GM23248 (cell line): ENCODE results near the gene NAA16. TPM values are rescaled to one million over a fixed set of nuclear protein-coding genes. Genes with fewer than 3 reads are reported as not detected.

Experiments
- DNase-seq: peaks from one replicate; pipeline ENCODE4 v3.0.0-alpha.2; 2015
- H2AFZ ChIP-seq: fragments of 200-600 bp; sonication (generic); 2 replicates; pipeline ENCODE4 v1.6.1; 2016; ENCODE audit warnings: antibody characterized with exemption
- H3F3A ChIP-seq: fragments of 200-600 bp; sonication (generic); 2 replicates; pipeline ENCODE4 v1.6.1; 2016; ENCODE audit warnings: mild to moderate bottlenecking, antibody characterized with exemption, mixed run types; ENCODE audit not compliant: insufficient read depth
- H3K27ac ChIP-seq: fragments of 200-600 bp; sonication (generic); 2 replicates; pipeline ENCODE4 v1.5.1; 2016; ENCODE audit warnings: mild to moderate bottlenecking
- H3K27me3 ChIP-seq: fragments of 200-600 bp; sonication (generic); replicated peaks from 2 replicates; pipeline ENCODE4 v1.6.1; 2016; ENCODE audit warnings: mild to moderate bottlenecking; ENCODE audit not compliant: insufficient read depth
- H3K36me3 ChIP-seq: fragments of 200-600 bp; sonication (generic); 2 replicates; pipeline ENCODE4 v1.6.1; 2016; ENCODE audit warnings: low read depth, mild to moderate bottlenecking
- H3K4me1 ChIP-seq: fragments of 200-600 bp; sonication (generic); 2 replicates; pipeline ENCODE4 v1.6.1; 2016; ENCODE audit warnings: mild to moderate bottlenecking; ENCODE audit not compliant: insufficient read depth
- H3K4me2 ChIP-seq: fragments of 200-600 bp; sonication (generic); one replicate; pipeline ENCODE4 v1.6.1; 2016; ENCODE audit warnings: mild to moderate bottlenecking; ENCODE audit not compliant: unreplicated experiment
- H3K4me3 ChIP-seq: fragments of 200-600 bp; sonication (generic); 2 replicates; pipeline ENCODE4 v1.5.1; 2016; ENCODE audit warnings: mild to moderate bottlenecking
- H3K79me2 ChIP-seq: fragments of 200-600 bp; sonication (generic); 2 replicates; pipeline ENCODE4 v1.6.1; 2016; ENCODE audit warnings: mild to moderate bottlenecking; ENCODE audit not compliant: insufficient read depth
- H3K9ac ChIP-seq: fragments of 200-600 bp; sonication (generic); 2 replicates; pipeline ENCODE4 v1.6.1; 2016; ENCODE audit warnings: mild to moderate bottlenecking
- H3K9me2 ChIP-seq: fragments of 200-600 bp; sonication (generic); 2 replicates; pipeline ENCODE4 v1.6.1; 2016; ENCODE audit warnings: mixed run types, mild to moderate bottlenecking, moderate library complexity; ENCODE audit not compliant: insufficient read depth
- H3K9me3 ChIP-seq: fragments of 200-600 bp; sonication (generic); one replicate; pipeline ENCODE4 v1.6.1; 2017; ENCODE audit warnings: low read depth
- H4K20me1 ChIP-seq: fragments of 200-600 bp; sonication (generic); 2 replicates; pipeline ENCODE4 v1.6.0; 2016; ENCODE audit not compliant: insufficient read depth
- EZH2 ChIP-seq: fragments of 200-600 bp; sonication (generic); IDR thresholded peaks from 2 replicates; pipeline ENCODE4 v1.6.1; 2018; ENCODE audit warnings: antibody characterized with exemption, mild to moderate bottlenecking; ENCODE audit not compliant: insufficient read depth, poor library complexity, severe bottlenecking
- EZH2phosphoT487 ChIP-seq: fragments of 200-600 bp; sonication (generic); IDR thresholded peaks from 2 replicates; pipeline ENCODE4 v1.6.1; 2018; ENCODE audit warnings: antibody characterized with exemption, moderate library complexity, mild to moderate bottlenecking, low read depth; ENCODE audit not compliant: insufficient read depth
- WGBS, 2 experiments: methylation state at CpG; one replicate each; pipeline ENCODE4 v1.1.6; 2015 to 2017; ENCODE audit warnings: low lambda C conversion rate in 2 of 2, low coverage in 1 of 2; ENCODE audit errors: missing lambda C conversion rate in 2 of 2; 5-methylcytosine and 5-hydroxymethylcytosine counted together
- in situ Hi-C: fragments of 300-500 bp; cut with MboI; formaldehyde crosslinking; loops from 2 replicates; pipeline ENCODE4 v1.15.0; 2020
- polyA plus RNA-seq: library from polyadenylated mRNA; unstranded; fragments of >200 nt; fragmentation: Nextera tagmentation; extraction: Ambion mirVana; gene quantifications from 2 replicates; pipeline ENCODE4 v1.2.1, GENCODE V29; 2016
- total RNA-seq: library from RNA; depleted of rRNA; stranded (reverse); fragments of >200 nt; shearing (Covaris generic); gene quantifications from 2 replicates; pipeline ENCODE4 v1.2.3, GENCODE V29; 2014

The NAA16 gene
- total and polyA plus RNA-seq, 2 experiments from 2014 or later = 7.6 to 9.5 TPM

DNA sequence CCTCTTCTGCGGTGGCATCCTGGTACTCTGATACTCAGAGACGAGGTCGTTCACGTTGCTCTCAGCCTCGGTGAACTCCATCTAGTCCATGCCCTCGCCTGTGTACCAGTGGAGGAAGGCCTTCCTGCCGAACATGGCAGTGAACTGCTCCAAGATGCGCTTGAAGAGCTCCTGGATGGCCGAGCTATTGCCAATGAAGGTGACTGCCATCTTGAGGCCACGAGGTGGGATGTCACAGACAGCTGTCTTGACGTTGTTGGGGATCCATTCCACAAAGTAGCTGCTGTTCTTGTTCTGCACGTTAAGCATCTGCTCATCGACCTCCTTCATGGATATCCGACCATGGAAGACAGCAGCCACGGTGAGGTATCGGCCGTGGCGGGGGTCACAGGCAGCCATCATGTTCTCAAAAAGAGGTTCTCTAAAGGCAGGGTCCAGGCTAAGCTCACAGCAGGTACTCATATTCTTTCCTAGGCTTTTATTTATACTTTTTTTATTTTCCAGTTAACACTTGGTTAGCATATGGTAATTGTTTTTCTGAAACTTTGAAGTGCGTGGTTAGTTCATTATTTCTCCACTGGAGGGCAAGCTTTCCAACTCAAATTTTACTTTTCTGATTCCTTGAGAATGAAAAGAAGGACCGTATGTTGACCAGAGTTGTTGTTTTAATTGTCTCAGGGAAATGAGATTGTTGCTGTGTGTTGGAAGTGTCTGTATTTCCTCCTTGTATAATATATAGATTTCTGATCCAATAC, 73.9 kb downstream of the NAA16 start:
- H3K9me3 ChIP-seq = no peaks in the 10 kb centered on the region
- H3K4me3 ChIP-seq = no peak overlapping the region
- H3F3A ChIP-seq = peaks cover 2% of the 10 kb centered on the region; the same call in 1 of the 2 replicates
- no peaks in the 10 kb centered on the region for H3K27me3 ChIP-seq
- 80 to 84% methylated on average over 19 to 20 of the region's 20 CpGs for WGBS, 2 experiments
- in situ Hi-C loops = no loop called here
- H3K36me3 ChIP-seq = no peaks in the 10 kb centered on the region
- H3K9ac ChIP-seq = no peak overlapping the region
- H4K20me1 ChIP-seq = no peaks in the 10 kb centered on the region
- H3K4me1 ChIP-seq = no peaks in the 10 kb centered on the region
- H2AFZ ChIP-seq = no peak overlapping the region
- DNase-seq = peak; percentile 45
- H3K4me2 ChIP-seq = no peak overlapping the region
- H3K27ac ChIP-seq = no peak overlapping the region
- H3K79me2 ChIP-seq = no peaks in the 10 kb centered on the region
- no peaks in the 10 kb centered on the region for H3K9me2 ChIP-seq
- no peak for TF ChIP-seq EZH2phosphoT487
- no peak for TF ChIP-seq EZH2

- H3K4me3 ChIP-seq = no peak overlapping the region
- in situ Hi-C loops = no loop called here
- no peaks in the 10 kb centered on the region for H3K79me2 ChIP-seq
- no peaks in the 10 kb centered on the region for H3K36me3 ChIP-seq
- no peaks in the 10 kb centered on the region for H3K9me2 ChIP-seq
- TF ChIP-seq EZH2phosphoT487 = no peak
- H3K27ac ChIP-seq = no peak overlapping the region
- DNase-seq = peak; percentile 10
- no peaks in the 10 kb centered on the region for H3F3A ChIP-seq
- no peak overlapping the region for H2AFZ ChIP-seq
- no peak overlapping the region for H3K4me2 ChIP-seq
- H3K9ac ChIP-seq = no peak overlapping the region
- H3K9me3 ChIP-seq = no peaks in the 10 kb centered on the region
- H3K27me3 ChIP-seq = no peaks in the 10 kb centered on the region
- 53 to 62% methylated on average over 6 of the region's 6 CpGs for WGBS, 2 experiments
- H3K4me1 ChIP-seq = no peaks in the 10 kb centered on the region
- no peaks in the 10 kb centered on the region for H4K20me1 ChIP-seq
Measured at GRCh38 chr13:41386211-41386610, 75.1 kb downstream of the NAA16 start.

- TF ChIP-seq EZH2phosphoT487 = no peak
- no peak for TF ChIP-seq EZH2
- 66 to 71% methylated on average over 3 of the region's 3 CpGs for WGBS, 2 experiments
- Histone ChIP-seq H3K9me3 (no peaks in the 10 kb centered on the region), H3K36me3 (no peaks in the 10 kb centered on the region), H3K27ac (no peak overlapping the region), H2AFZ (no peak overlapping the region), H3K4me3 (no peak overlapping the region), H3K9ac (no peak overlapping the region), H4K20me1 (no peaks in the 10 kb centered on the region), H3F3A (no peaks in the 10 kb centered on the region), H3K9me2 (no peaks in the 10 kb centered on the region), H3K79me2 (no peaks in the 10 kb centered on the region), H3K4me2 (no peak overlapping the region), H3K4me1 (no peaks in the 10 kb centered on the region), H3K27me3 (no peaks in the 10 kb centered on the region)
- no peak for DNase-seq
- in situ Hi-C loops = no loop called here
Measured at GRCh38 chr13:41387576-41387975, 76.5 kb downstream of the NAA16 start.

GRCh38 chr13:41388143-41388881, 77.2 kb downstream of the NAA16 start:
- in situ Hi-C loops = no loop called here
- H3K9ac ChIP-seq = no peak overlapping the region
- no peaks in the 10 kb centered on the region for H4K20me1 ChIP-seq
- DNase-seq = no peak
- no peaks in the 10 kb centered on the region for H3K27me3 ChIP-seq
- H3K36me3 ChIP-seq = no peaks in the 10 kb centered on the region
- no peaks in the 10 kb centered on the region for H3K9me2 ChIP-seq
- H3K79me2 ChIP-seq = no peaks in the 10 kb centered on the region
- H3K4me3 ChIP-seq = no peak overlapping the region
- TF ChIP-seq EZH2phosphoT487 (no peak), EZH2 (no peak)
- no peak overlapping the region for H3K4me2 ChIP-seq
- WGBS, 2 experiments = 83 to 87% methylated on average over 6 of the region's 6 CpGs
- no peak overlapping the region for H3K27ac ChIP-seq
- H3K4me1 ChIP-seq = no peaks in the 10 kb centered on the region
- no peaks in the 10 kb centered on the region for H3F3A ChIP-seq
- H3K9me3 ChIP-seq = no peaks in the 10 kb centered on the region
- H2AFZ ChIP-seq = no peak overlapping the region
